Effector memory CD4-positive, alpha-beta T cell (primary cell): ENCODE measurements around the gene CDH4.

Experiments used
- DNase-seq, 3 donors: peaks; one replicate each; pipeline ENCODE4 v3.0.0-alpha.2; 2020
- H3K27ac ChIP-seq: 2 replicates; pipeline ENCODE4 v1.7.0; 2013; ENCODE audit warnings: mild to moderate bottlenecking, low read length, moderate library complexity; ENCODE audit not compliant: insufficient read depth, poor library complexity, severe bottlenecking
- H3K27me3 ChIP-seq: replicated peaks from 2 replicates; pipeline ENCODE4 v1.7.0; 2013; ENCODE audit warnings: mild to moderate bottlenecking, low read length; ENCODE audit not compliant: insufficient read depth, control insufficient read depth, poor library complexity, severe bottlenecking
- H3K36me3 ChIP-seq: 2 replicates; pipeline ENCODE4 v1.7.0; 2013; ENCODE audit warnings: mild to moderate bottlenecking, low read length, moderate library complexity; ENCODE audit not compliant: control insufficient read depth, insufficient read depth
- H3K4me1 ChIP-seq: 2 replicates; pipeline ENCODE4 v1.7.0; 2013; ENCODE audit warnings: low read length, mild to moderate bottlenecking; ENCODE audit not compliant: control insufficient read depth, insufficient read depth, poor library complexity, severe bottlenecking
- H3K4me3 ChIP-seq: 2 replicates; pipeline ENCODE4 v1.7.0; 2013; ENCODE audit warnings: low read length, low read depth, mild to moderate bottlenecking; ENCODE audit not compliant: insufficient read depth, poor library complexity, severe bottlenecking
- H3K9me3 ChIP-seq: 2 replicates; pipeline ENCODE4 v1.7.0; 2013; ENCODE audit warnings: mild to moderate bottlenecking, low read length, moderate library complexity; ENCODE audit not compliant: control insufficient read depth

CDH4 gene

DNA sequence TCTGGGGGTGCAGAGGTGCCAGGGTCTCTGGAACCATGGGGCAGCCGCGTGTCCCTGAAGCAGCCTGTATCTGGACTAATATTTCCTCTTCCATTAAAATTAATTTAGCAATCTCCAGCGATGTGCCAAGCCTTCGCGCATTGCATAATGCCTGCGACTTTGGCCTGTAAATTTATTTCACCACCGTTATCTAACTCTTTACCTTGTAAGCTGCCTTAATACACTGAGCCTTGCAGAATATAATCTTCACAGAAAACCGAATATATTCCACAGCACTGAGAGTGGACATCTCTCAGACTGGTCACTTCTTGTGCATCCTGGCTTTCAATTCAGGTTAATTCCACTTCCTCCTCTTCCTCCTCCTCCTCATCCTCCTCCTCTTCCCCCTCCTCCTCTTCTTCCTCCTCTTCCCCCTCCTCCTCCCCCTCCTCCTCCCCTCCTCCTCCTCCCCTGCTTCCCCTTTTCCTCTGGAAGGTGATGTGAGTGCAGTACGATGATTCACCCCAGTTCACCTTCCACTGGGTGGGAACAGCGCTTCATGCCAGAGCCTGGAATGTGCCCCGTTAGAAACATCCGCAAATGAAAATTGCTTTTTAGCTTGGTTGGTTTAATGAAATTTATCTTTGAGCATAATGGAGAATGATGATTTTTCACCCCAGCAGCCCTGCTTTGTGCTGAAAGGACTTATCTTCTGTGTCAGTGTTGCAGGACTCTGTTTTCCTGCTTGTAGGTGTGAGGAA lies 101.4 kb downstream of the CDH4 start:
- Histone ChIP-seq H3K27me3 (no peaks in the 10 kb centered on the region), H3K9me3 (no peaks in the 10 kb centered on the region), H3K36me3 (no peaks in the 10 kb centered on the region), H3K4me1 (no peaks in the 10 kb centered on the region), H3K4me3 (no peak overlapping the region), H3K27ac (no peak overlapping the region)
- no peak for DNase-seq

DNA sequence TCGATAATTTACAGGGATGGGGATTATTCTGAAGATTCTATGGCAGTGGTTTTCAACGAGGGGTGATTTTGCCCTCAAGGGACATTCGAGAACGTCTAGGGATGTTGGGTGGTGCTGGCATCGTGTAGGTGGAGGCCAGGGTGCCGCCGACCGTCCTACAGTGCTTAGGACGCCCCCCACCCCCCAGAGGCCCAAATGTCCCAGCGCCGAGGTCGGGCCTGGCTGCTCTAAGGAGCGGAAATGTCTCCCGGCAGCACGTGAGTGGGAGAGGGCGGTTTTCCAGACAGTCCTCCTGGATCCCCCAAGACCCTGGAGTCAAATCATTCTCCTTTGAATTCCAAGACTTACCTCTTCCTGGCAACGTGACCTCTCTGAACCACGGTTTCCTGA lies 101.9 kb downstream of the CDH4 start:
- no peaks in the 10 kb centered on the region for H3K4me1 ChIP-seq
- H3K27me3 ChIP-seq, result no peaks in the 10 kb centered on the region
- DNase-seq, result no peak
- no peaks in the 10 kb centered on the region for H3K36me3 ChIP-seq
- H3K4me3 ChIP-seq, result no peak overlapping the region
- no peak overlapping the region for H3K27ac ChIP-seq
- no peaks in the 10 kb centered on the region for H3K9me3 ChIP-seq

- H3K4me3 ChIP-seq, result no peak overlapping the region
- H3K27me3 ChIP-seq, result no peaks in the 10 kb centered on the region
- no peak overlapping the region for H3K27ac ChIP-seq
- no peak for DNase-seq
- no peaks in the 10 kb centered on the region for H3K4me1 ChIP-seq
- H3K36me3 ChIP-seq, result no peaks in the 10 kb centered on the region
- H3K9me3 ChIP-seq, result no peaks in the 10 kb centered on the region
Observed at GRCh38 chr20:61354501-61354900, 102.4 kb downstream of the CDH4 start.

DNA sequence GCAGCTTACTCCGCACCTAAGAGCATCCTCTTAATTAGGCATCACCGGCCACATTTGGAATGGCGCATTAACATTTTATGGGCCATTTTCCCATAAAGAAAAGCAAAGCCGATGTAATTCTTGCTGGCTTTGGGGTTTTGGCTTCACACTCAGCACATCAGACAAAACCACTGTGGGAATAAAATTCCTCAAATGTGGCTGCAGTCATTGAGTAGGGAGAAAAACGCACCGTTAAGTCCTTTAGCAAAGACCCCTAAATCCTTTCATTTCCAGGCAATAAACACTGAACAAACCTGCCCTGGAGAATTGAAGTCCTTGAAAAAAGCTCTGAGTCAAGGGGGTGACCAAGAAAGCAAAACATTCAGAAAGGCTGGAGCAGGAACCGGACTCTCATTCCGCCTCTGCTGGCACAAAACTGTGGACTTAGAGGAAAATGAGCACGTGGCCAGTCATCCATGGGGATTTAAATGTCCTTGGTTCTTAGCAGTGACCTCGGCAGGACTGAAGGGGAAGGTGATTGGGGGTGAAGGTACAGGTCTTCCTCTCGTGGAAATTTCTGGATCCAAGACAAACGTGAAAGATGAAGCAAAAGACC lies 102.9 kb downstream of the CDH4 start:
- no peak overlapping the region for H3K27ac ChIP-seq
- no peaks in the 10 kb centered on the region for H3K27me3 ChIP-seq
- no peaks in the 10 kb centered on the region for H3K4me1 ChIP-seq
- H3K36me3 ChIP-seq, result no peaks in the 10 kb centered on the region
- DNase-seq, result no peak
- H3K4me3 ChIP-seq, result no peak overlapping the region
- no peaks in the 10 kb centered on the region for H3K9me3 ChIP-seq

- no peak for DNase-seq
- Histone ChIP-seq H3K9me3 (no peaks in the 10 kb centered on the region), H3K27ac (no peak overlapping the region), H3K27me3 (no peaks in the 10 kb centered on the region), H3K4me1 (no peaks in the 10 kb centered on the region), H3K36me3 (no peaks in the 10 kb centered on the region), H3K4me3 (no peak overlapping the region)
Observed at GRCh38 chr20:61355585-61355984, 103.5 kb downstream of the CDH4 start.

- Histone ChIP-seq H3K4me1 (no peaks in the 10 kb centered on the region), H3K9me3 (no peaks in the 10 kb centered on the region), H3K4me3 (no peak overlapping the region), H3K27me3 (no peaks in the 10 kb centered on the region), H3K27ac (no peak overlapping the region), H3K36me3 (no peaks in the 10 kb centered on the region)
- no peak for DNase-seq
Observed at GRCh38 chr20:61356196-61356595, 104.1 kb downstream of the CDH4 start.

DNA sequence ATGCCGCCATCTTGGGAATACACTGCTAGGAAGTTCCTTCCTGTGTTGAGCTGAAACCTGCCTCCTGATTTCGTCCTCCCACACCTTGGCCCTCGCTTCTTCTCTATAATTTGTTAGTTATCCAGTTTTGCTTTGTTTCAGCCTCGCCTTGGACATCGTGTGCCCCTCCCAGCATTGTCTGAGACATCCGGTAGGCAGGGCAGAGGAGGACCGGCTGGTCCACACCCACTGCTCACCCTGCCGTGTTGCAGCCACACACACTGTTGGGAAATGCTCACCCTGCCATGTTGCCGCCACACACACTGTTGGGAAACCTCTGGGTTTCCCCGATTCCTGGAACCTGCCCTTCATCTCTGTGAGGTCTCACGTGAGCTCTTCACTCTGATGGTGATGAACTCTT lies 105.1 kb downstream of the CDH4 start:
- Histone ChIP-seq H3K4me1 (no peaks in the 10 kb centered on the region), H3K9me3 (no peaks in the 10 kb centered on the region), H3K4me3 (no peak overlapping the region), H3K36me3 (no peaks in the 10 kb centered on the region), H3K27me3 (no peaks in the 10 kb centered on the region), H3K27ac (no peak overlapping the region)
- no peak for DNase-seq

GRCh38 chr20:61359254-61359653 lies 107.2 kb downstream of the CDH4 start:
- H3K4me3 ChIP-seq, result no peak overlapping the region
- H3K36me3 ChIP-seq, result no peaks in the 10 kb centered on the region
- no peak overlapping the region for H3K27ac ChIP-seq
- no peaks in the 10 kb centered on the region for H3K4me1 ChIP-seq
- no peaks in the 10 kb centered on the region for H3K27me3 ChIP-seq
- DNase-seq, result no peak
- no peaks in the 10 kb centered on the region for H3K9me3 ChIP-seq

- no peak for DNase-seq
- Histone ChIP-seq H3K4me1 (no peaks in the 10 kb centered on the region), H3K36me3 (no peaks in the 10 kb centered on the region), H3K27me3 (no peaks in the 10 kb centered on the region), H3K9me3 (no peaks in the 10 kb centered on the region), H3K27ac (no peak overlapping the region), H3K4me3 (no peak overlapping the region)
Observed at GRCh38 chr20:61360296-61360695, 108.2 kb downstream of the CDH4 start.

DNA sequence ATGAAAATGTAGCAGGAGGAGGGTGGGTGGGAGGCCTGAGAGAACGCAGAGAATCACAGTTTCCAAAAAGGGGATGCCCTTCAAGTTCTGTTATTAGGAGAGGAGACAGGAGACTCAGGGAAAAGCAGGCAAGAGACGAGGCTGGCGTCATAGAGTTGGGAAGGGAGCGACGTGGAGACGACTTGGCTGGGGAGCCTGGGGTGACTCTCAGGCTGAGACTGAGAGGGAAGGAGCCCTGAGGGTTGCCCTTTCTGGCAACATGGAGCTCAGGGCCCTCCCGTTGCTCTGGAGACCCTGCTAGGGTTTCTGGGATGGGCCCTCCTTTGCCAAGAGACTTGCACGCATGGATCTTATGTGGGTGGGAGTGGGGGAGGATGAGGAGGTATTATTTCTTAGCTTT lies 108.9 kb downstream of the CDH4 start:
- Histone ChIP-seq H3K9me3 (no peaks in the 10 kb centered on the region), H3K27me3 (no peaks in the 10 kb centered on the region), H3K4me3 (no peak overlapping the region), H3K27ac (no peak overlapping the region), H3K36me3 (no peaks in the 10 kb centered on the region), H3K4me1 (no peaks in the 10 kb centered on the region)
- no peak for DNase-seq
